IMR-90 (cell line): ENCODE results near the gene STAB1. TPM values are rescaled to one million over a fixed set of nuclear protein-coding genes. Genes with fewer than 3 reads are reported as not detected.

ENCODE experiments used
- ATAC-seq: fragments of 200-7000 bp; cut with Tn5 transposase; 2 replicates; pipeline ENCODE4 v1.9.1; 2020; ENCODE audit warnings: low read depth, mild to moderate bottlenecking, moderate library complexity
- BruUV-seq: library from RNA; stranded (reverse); fragments of 400-500 nt; replicated peaks from 2 replicates; lab custom pipeline; 2021; lab: Mats Ljungman, UMichigan
- CTCF ChIA-PET: fragments of 300-600 bp; formaldehyde crosslinking; extraction: SDS; loops from one replicate; lab custom pipeline; 2021; ENCODE audit warnings: antibody characterized with exemption; lab: Yijun Ruan, JAX
- POLR2A ChIA-PET: fragments of 300-600 bp; sonication (Branson Sonifier 250); formaldehyde crosslinking; loops from one replicate; lab custom pipeline; 2022; ENCODE audit warnings: antibody characterized with exemption; ENCODE audit not compliant: unreplicated experiment; lab: Charles Lee
- DNase-seq: peaks from one replicate; pipeline ENCODE4 v3.0.0; 2013
- H2AFZ ChIP-seq: replicated peaks from 2 replicates; pipeline ENCODE3; 2013; ENCODE audit warnings: low read length, mild to moderate bottlenecking; ENCODE audit not compliant: poor library complexity
- H2AK5ac ChIP-seq: 2 replicates; pipeline ENCODE4 v1.6.1; 2013; ENCODE audit warnings: low read depth, low read length, inconsistent platforms
- H2AK9ac ChIP-seq: replicated peaks from 2 replicates; pipeline ENCODE3; 2013; ENCODE audit warnings: mild to moderate bottlenecking, low read depth, low read length, moderate library complexity; ENCODE audit not compliant: poor library complexity
- H2BK120ac ChIP-seq: 2 replicates; pipeline ENCODE4 v1.6.1; 2013; ENCODE audit warnings: low read depth, low read length, inconsistent platforms
- H2BK15ac ChIP-seq: 3 replicates; pipeline ENCODE4 v1.6.1; 2013; ENCODE audit warnings: low read depth, low read length, inconsistent platforms
- H2BK20ac ChIP-seq: 2 replicates; pipeline ENCODE4 v1.6.1; 2013; ENCODE audit warnings: low read depth, mild to moderate bottlenecking, inconsistent platforms, low read length, moderate library complexity
- H2BK5ac ChIP-seq: 2 replicates; pipeline ENCODE4 v1.6.1; 2013; ENCODE audit warnings: mild to moderate bottlenecking, low read depth, low read length, inconsistent platforms; ENCODE audit not compliant: poor library complexity, severe bottlenecking
- H3K14ac ChIP-seq: replicated peaks from 2 replicates; pipeline ENCODE4 v1.6.1; 2013; ENCODE audit warnings: low read depth, low read length, inconsistent platforms
- H3K18ac ChIP-seq: 2 replicates; pipeline ENCODE4 v1.6.1; 2013; ENCODE audit warnings: low read depth, low read length, control low read depth
- H3K23ac ChIP-seq: 2 replicates; pipeline ENCODE4 v1.6.1; 2013; ENCODE audit warnings: low read depth, low read length, inconsistent platforms
- H3K27ac ChIP-seq: 2 replicates; pipeline ENCODE4 v1.5.1; 2013; ENCODE audit warnings: mild to moderate bottlenecking, control low read depth, low read length; ENCODE audit not compliant: insufficient read depth
- H3K27me3 ChIP-seq: 2 replicates; pipeline ENCODE4 v1.6.1; 2013; ENCODE audit warnings: low read length; ENCODE audit not compliant: control insufficient read depth, insufficient read depth
- H3K36me3 ChIP-seq: 2 replicates; pipeline ENCODE4 v1.6.1; 2013; ENCODE audit warnings: low read length, mixed read lengths; ENCODE audit not compliant: control insufficient read depth, insufficient read depth
- H3K4ac ChIP-seq: 2 replicates; pipeline ENCODE4 v1.6.1; 2013; ENCODE audit warnings: low read depth, low read length, inconsistent platforms
- H3K4me1 ChIP-seq: 2 replicates; pipeline ENCODE4 v1.6.1; 2013; ENCODE audit warnings: low read length, mixed read lengths; ENCODE audit not compliant: control insufficient read depth, insufficient read depth
- H3K4me2 ChIP-seq: 2 replicates; pipeline ENCODE4 v1.6.1; 2013; ENCODE audit warnings: low read depth, mild to moderate bottlenecking, control low read depth, low read length, moderate library complexity
- H3K4me3 ChIP-seq: 2 replicates; pipeline ENCODE4 v1.5.1; 2013; ENCODE audit warnings: low read depth, mild to moderate bottlenecking, control low read depth, low read length, moderate library complexity; ENCODE audit not compliant: insufficient read depth
- H3K56ac ChIP-seq: 2 replicates; pipeline ENCODE4 v1.6.1; 2013; ENCODE audit warnings: low read length, inconsistent platforms; ENCODE audit not compliant: insufficient read depth; ENCODE audit errors: extremely low read depth
- H3K79me1 ChIP-seq, 2 experiments: 2 replicates each; pipeline ENCODE4 v1.6.1; 2013; ENCODE audit warnings: low read length in 2 of 2, inconsistent platforms in 1 of 2, low read depth in 1 of 2
- H3K9ac ChIP-seq: 2 replicates; pipeline ENCODE4 v1.6.1; 2013; ENCODE audit warnings: low read depth, low read length, control low read depth
- H3K9me1 ChIP-seq: 2 replicates; pipeline ENCODE4 v1.6.1; 2013; ENCODE audit warnings: low read length, inconsistent platforms; ENCODE audit not compliant: insufficient read depth
- H3K9me3 ChIP-seq: 2 replicates; pipeline ENCODE4 v1.6.1; 2013; ENCODE audit warnings: low read length; ENCODE audit not compliant: control insufficient read depth, insufficient read depth
- H4K20me1 ChIP-seq: 2 replicates; pipeline ENCODE4 v1.6.1; 2013; ENCODE audit warnings: low read length, inconsistent platforms; ENCODE audit not compliant: insufficient read depth
- H4K5ac ChIP-seq: 2 replicates; pipeline ENCODE4 v1.6.1; 2013; ENCODE audit warnings: mild to moderate bottlenecking, low read depth, low read length, control low read depth
- H4K8ac ChIP-seq, 2 experiments: 2 replicates each; pipeline ENCODE4 v1.6.1; 2013; ENCODE audit warnings: low read depth in 2 of 2, low read length in 2 of 2, control low read depth in 1 of 2, inconsistent platforms in 1 of 2
- H4K91ac ChIP-seq: 2 replicates; pipeline ENCODE4 v1.6.1; 2013; ENCODE audit warnings: low read depth, low read length, inconsistent platforms; ENCODE audit not compliant: insufficient read depth
- BHLHE40 ChIP-seq: fragments of 150-350 bp; IDR thresholded peaks from 2 replicates; pipeline ENCODE4 v1.6.1; 2016; ENCODE audit warnings: mild to moderate bottlenecking, low read depth, low read length
- CEBPB ChIP-seq: IDR thresholded peaks from 2 replicates; pipeline ENCODE4 v1.6.1; 2012; ENCODE audit warnings: low read depth, low read length, improper control_type of control experiment
- CTCF ChIP-seq: conservative IDR thresholded peaks from 2 replicates; pipeline ENCODE4 v1.5.1; 2012; ENCODE audit warnings: mild to moderate bottlenecking, low read depth, low read length, improper control_type of control experiment
- FOS ChIP-seq: fragments of 150-350 bp; IDR thresholded peaks from 2 replicates; pipeline ENCODE4 v1.6.1; 2016; ENCODE audit warnings: low read depth, low read length
- MAFK ChIP-seq: IDR thresholded peaks from 2 replicates; pipeline ENCODE4 v1.6.1; 2012; ENCODE audit warnings: low read depth, low read length, improper control_type of control experiment
- RAD21 ChIP-seq: IDR thresholded peaks from 2 replicates; pipeline ENCODE4 v1.6.1; 2012; ENCODE audit warnings: low read length, improper control_type of control experiment
- RCOR1 ChIP-seq: IDR thresholded peaks from 2 replicates; pipeline ENCODE4 v1.6.1; 2012; ENCODE audit warnings: mild to moderate bottlenecking, low read length, improper control_type of control experiment; ENCODE audit not compliant: insufficient replicate concordance
- WGBS, 2 experiments: methylation state at CpG; one replicate each; pipeline versions ENCODE4 v1.1.5 to v1.1.7; 2013; ENCODE audit warnings: missing lambda C conversion rate in 2 of 2; ENCODE audit not compliant: insufficient read length in 1 of 2; ENCODE audit errors: extremely low coverage in 2 of 2; 5-methylcytosine and 5-hydroxymethylcytosine counted together
- dilution Hi-C: fragments of 300-500 bp; cut with HindIII; formaldehyde crosslinking; loops from one replicate; pipeline ENCODE4 v1.14.3; 2018; ENCODE audit warnings: low sequenced_read_pairs; ENCODE audit not compliant: unreplicated experiment
- in situ Hi-C: fragments of 300-500 bp; cut with MboI; formaldehyde crosslinking; loops from 3 replicates; pipeline ENCODE4 v1.14.3; 2019; ENCODE audit warnings: low sequenced_read_pairs, inconsistent platforms, mixed read lengths
- intact Hi-C: fragments of 100-400 bp; cut with micrococcal nuclease; formaldehyde crosslinking; loops from 2 replicates; pipeline ENCODE4 v1.10.0; 2022
- polyA plus RNA-seq, 3 experiments: library from polyadenylated mRNA; depleted of rRNA; stranded (reverse); fragments of >200 nt; gene quantifications; 2 replicates each; pipeline ENCODE4 v1.2.3, GENCODE V29; 2012; ENCODE audit warnings: low replicate concordance in 1 of 3
- total RNA-seq: library from RNA; depleted of rRNA; stranded (reverse); fragments of >200 nt; gene quantifications from 2 replicates; pipeline ENCODE4 v1.2.3, GENCODE V29; 2012

Gene STAB1
- total and polyA plus RNA-seq, 2 of the 4 experiments (the other 2 are of a cell fraction): not detected

- TF ChIP-seq FOS: no peak
These were observed 22.7 kb upstream of the STAB1 start (continued) for GRCh38 chr3:52472239-52473000.

DNA sequence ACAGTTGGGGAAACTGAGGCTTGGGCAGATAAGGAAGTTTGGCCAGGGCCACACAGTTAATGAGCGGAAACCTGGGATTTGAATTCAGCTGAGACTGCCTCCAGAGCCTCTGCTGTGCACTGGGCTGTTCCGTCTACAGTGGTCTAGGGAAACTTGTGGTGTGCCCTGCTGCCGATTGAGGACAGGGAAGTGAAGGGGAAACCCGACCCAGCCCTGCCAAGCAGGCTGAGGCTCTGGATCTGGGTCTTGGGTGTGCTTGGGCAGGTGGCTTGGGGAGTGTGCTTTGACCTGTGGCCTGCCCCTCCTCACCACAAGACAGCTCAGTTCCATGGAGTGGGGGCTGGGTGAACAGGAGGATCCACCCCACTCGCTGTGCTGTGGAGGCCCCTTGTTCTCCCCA is 22.1 kb upstream of the STAB1 start:
- no peak overlapping the region for H3K23ac ChIP-seq
- no peak overlapping the region for H3K18ac ChIP-seq
- peaks cover 39 to 51% of the 10 kb centered on the region in 2 experiments; a peak in 3 of 4 replicates for H3K79me1 ChIP-seq
- no TSS peak for BruUV-seq
- H3K14ac ChIP-seq: no peak overlapping the region
- ChIA-PET CTCF (no interaction called here), POLR2A (no interaction called here)
- H3K27ac ChIP-seq: no peak overlapping the region
- intact Hi-C loops (loop anchor here (2.0 to 5.0 kb wide), 2 partner anchors 64 to 209 kb away; partner anchors contain the start of gene UQCC5), dilution Hi-C loops (no loop called here), in situ Hi-C loops (no loop called here)
- WGBS, 2 experiments: 100% methylated on average over 1 of the region's 5 CpGs; no CpG with 5 or more reads in 1 of the 2 experiments
- ATAC-seq (no peak), DNase-seq (no peak)
- H2AK5ac ChIP-seq: no peak overlapping the region
- H3K4me3 ChIP-seq: no peak overlapping the region
- H4K8ac ChIP-seq: no peak overlapping the region
- no peaks in the 10 kb centered on the region for H3K9me3 ChIP-seq
- H3K36me3 ChIP-seq: peaks cover 59% of the 10 kb centered on the region
- 0 out of 2 replicates have a peak, but pooled peaks cover 5% of the 10 kb centered on the region for H3K9me1 ChIP-seq
- H2AFZ ChIP-seq: no peak overlapping the region
- no peak overlapping the region for H2BK20ac ChIP-seq
- no peak overlapping the region for H2BK120ac ChIP-seq
- peaks cover 39% of the 10 kb centered on the region for H4K20me1 ChIP-seq
- no peak overlapping the region for H2BK15ac ChIP-seq
- H3K9ac ChIP-seq: no peak overlapping the region
- H3K4me2 ChIP-seq: no peak overlapping the region
- H2AK9ac ChIP-seq: no peak overlapping the region
- H3K56ac ChIP-seq: no peak overlapping the region
- H3K27me3 ChIP-seq: no peaks in the 10 kb centered on the region
- no peak overlapping the region for H4K5ac ChIP-seq
- TF ChIP-seq CTCF (no peak), CEBPB (no peak), BHLHE40 (no peak), RAD21 (no peak), RCOR1 (no peak), MAFK (no peak)
- H2BK5ac ChIP-seq: no peak overlapping the region
- no peak overlapping the region for H3K4ac ChIP-seq
- peaks cover 4% of the 10 kb centered on the region; the same call in 1 of the 2 replicates for H3K4me1 ChIP-seq
- no peak overlapping the region for H4K91ac ChIP-seq
